IPS-15b (cell line): Measurements from ENCODE around the gene LRRC15.

Experiments used
- H3K27me3 ChIP-seq: one replicate; pipeline ENCODE4 v1.6.1; 2013; ENCODE audit warnings: low read length; ENCODE audit not compliant: control insufficient read depth, insufficient read depth
- H3K36me3 ChIP-seq: one replicate; pipeline ENCODE4 v1.6.1; 2013; ENCODE audit warnings: low read length; ENCODE audit not compliant: control insufficient read depth, insufficient read depth
- H3K4me1 ChIP-seq: one replicate; pipeline ENCODE4 v1.6.1; 2013; ENCODE audit warnings: mild to moderate bottlenecking, low read length; ENCODE audit not compliant: control insufficient read depth, insufficient read depth
- H3K4me3 ChIP-seq: one replicate; pipeline ENCODE4 v1.5.1; 2013; ENCODE audit warnings: low read depth, low read length
- H3K9ac ChIP-seq: one replicate; pipeline ENCODE4 v1.6.1; 2013; ENCODE audit warnings: low read depth, mild to moderate bottlenecking, low read length
- H3K9me3 ChIP-seq: one replicate; pipeline ENCODE4 v1.6.1; 2013; ENCODE audit warnings: mild to moderate bottlenecking, low read length; ENCODE audit not compliant: control insufficient read depth, insufficient read depth

LRRC15 gene

GRCh38 chr3:194320100-194320499, 49.4 kb downstream of the LRRC15 start:
- Histone ChIP-seq H3K4me1 (no peaks in the 10 kb centered on the region), H3K9me3 (peaks cover 6% of the 10 kb centered on the region), H3K4me3 (no peak overlapping the region), H3K27me3 (peaks cover 16% of the 10 kb centered on the region), H3K36me3 (peaks cover 3% of the 10 kb centered on the region), H3K9ac (no peak overlapping the region)

- Histone ChIP-seq H3K9ac (no peak overlapping the region), H3K27me3 (peaks cover 26% of the 10 kb centered on the region), H3K9me3 (peaks cover 6% of the 10 kb centered on the region), H3K4me1 (peaks cover 3% of the 10 kb centered on the region), H3K4me3 (no peak overlapping the region), H3K36me3 (peaks cover 3% of the 10 kb centered on the region)
These were observed 50.9 kb downstream of the LRRC15 start for GRCh38 chr3:194318511-194319161.

GRCh38 chr3:194316918-194317317, 52.6 kb downstream of the LRRC15 start:
- H3K27me3 ChIP-seq: peaks cover 32% of the 10 kb centered on the region
- peaks cover 8% of the 10 kb centered on the region for H3K4me1 ChIP-seq
- peaks cover 6% of the 10 kb centered on the region for H3K9me3 ChIP-seq
- no peak overlapping the region for H3K9ac ChIP-seq
- H3K36me3 ChIP-seq: peaks cover 3% of the 10 kb centered on the region
- no peak overlapping the region for H3K4me3 ChIP-seq

GRCh38 chr3:194315965-194316361, 53.6 kb downstream of the LRRC15 start:
- Histone ChIP-seq H3K4me1 (peaks cover 8% of the 10 kb centered on the region), H3K27me3 (peaks cover 40% of the 10 kb centered on the region), H3K4me3 (peak overlapping the region; percentile 35), H3K9ac (no peak overlapping the region), H3K36me3 (peaks cover 3% of the 10 kb centered on the region), H3K9me3 (peaks cover 6% of the 10 kb centered on the region)

GRCh38 chr3:194315088-194315964, 54.2 kb downstream of the LRRC15 start:
- Histone ChIP-seq H3K36me3 (peaks cover 3% of the 10 kb centered on the region), H3K9me3 (peaks cover 6% of the 10 kb centered on the region), H3K9ac (no peak overlapping the region), H3K4me3 (peak overlapping the region; percentile 40), H3K27me3 (peaks cover 40% of the 10 kb centered on the region), H3K4me1 (peaks cover 8% of the 10 kb centered on the region)

GRCh38 chr3:194314388-194315068, 55.0 kb downstream of the LRRC15 start:
- no peak overlapping the region for H3K9ac ChIP-seq
- H3K4me1 ChIP-seq: peaks cover 8% of the 10 kb centered on the region
- peaks cover 3% of the 10 kb centered on the region for H3K36me3 ChIP-seq
- no peak overlapping the region for H3K4me3 ChIP-seq
- H3K27me3 ChIP-seq: peaks cover 40% of the 10 kb centered on the region
- H3K9me3 ChIP-seq: peaks cover 6% of the 10 kb centered on the region

- H3K27me3 ChIP-seq: peaks cover 40% of the 10 kb centered on the region
- no peak overlapping the region for H3K9ac ChIP-seq
- H3K4me1 ChIP-seq: peaks cover 8% of the 10 kb centered on the region
These were observed 55.8 kb downstream of the LRRC15 start for GRCh38 chr3:194313560-194314387.

GRCh38 chr3:194312743-194313281, 56.7 kb downstream of the LRRC15 start:
- Histone ChIP-seq H3K27me3 (peaks cover 40% of the 10 kb centered on the region), H3K4me1 (peaks cover 8% of the 10 kb centered on the region), H3K9me3 (no peaks in the 10 kb centered on the region), H3K9ac (no peak overlapping the region), H3K4me3 (no peak overlapping the region), H3K36me3 (no peaks in the 10 kb centered on the region)

More at GRCh38 chr3:194313560-194314387, 55.8 kb downstream of the LRRC15 start:
- H3K36me3 ChIP-seq: peaks cover 3% of the 10 kb centered on the region
- H3K4me3 ChIP-seq: no peak overlapping the region
- H3K9me3 ChIP-seq: peaks cover 4% of the 10 kb centered on the region

- H3K4me1 ChIP-seq: peaks cover 8% of the 10 kb centered on the region
- H3K36me3 ChIP-seq: no peaks in the 10 kb centered on the region
- no peaks in the 10 kb centered on the region for H3K9me3 ChIP-seq
- peaks cover 35% of the 10 kb centered on the region for H3K27me3 ChIP-seq
- no peak overlapping the region for H3K9ac ChIP-seq
- H3K4me3 ChIP-seq: no peak overlapping the region
These were observed 57.3 kb downstream of the LRRC15 start for GRCh38 chr3:194312186-194312742.

- Histone ChIP-seq H3K9ac (no peak overlapping the region), H3K27me3 (peaks cover 24% of the 10 kb centered on the region), H3K9me3 (no peaks in the 10 kb centered on the region), H3K4me3 (no peak overlapping the region), H3K4me1 (peaks cover 12% of the 10 kb centered on the region), H3K36me3 (no peaks in the 10 kb centered on the region)
These were observed 58.5 kb downstream of the LRRC15 start for GRCh38 chr3:194311000-194311399.
